PC-3 (cell line): ENCODE measurements around the gene ANKS1A. TPM values are rescaled to one million over a fixed set of nuclear protein-coding genes. Genes with fewer than 3 reads are reported as not detected.

Experiments
- ATAC-seq: fragments of 200-7000 bp; cut with Tn5 transposase; 2 replicates; pipeline ENCODE4 v1.9.1; 2020; ENCODE audit warnings: mild to moderate bottlenecking, moderate library complexity
- BruUV-seq: library from RNA; stranded (reverse); fragments of 400-500 nt; replicated peaks from 2 replicates; lab custom pipeline; 2021; lab: Mats Ljungman, UMichigan
- CTCF ChIA-PET: fragments of 300-600 bp; sonication (Branson Sonifier 250); formaldehyde crosslinking; loops from one replicate; lab custom pipeline; 2022; ENCODE audit warnings: antibody characterized with exemption; lab: Charles Lee
- POLR2A ChIA-PET: fragments of 300-600 bp; sonication (Branson Sonifier 250); formaldehyde crosslinking; loops from one replicate; lab custom pipeline; 2022; ENCODE audit warnings: antibody characterized with exemption; ENCODE audit not compliant: unreplicated experiment; lab: Charles Lee
- DNase-seq: peaks from one replicate; pipeline ENCODE4 v3.0.0-alpha.2; 2015
- H2AFZ ChIP-seq: fragments of 300-600 bp; sonication (generic); 2 replicates; pipeline ENCODE4 v1.6.0; 2016; ENCODE audit warnings: antibody characterized with exemption, low read length
- H3F3A ChIP-seq: fragments of 300-600 bp; sonication (generic); one replicate; pipeline ENCODE4 v1.6.0; 2017; ENCODE audit warnings: antibody characterized with exemption, low read length, control low read depth, mild to moderate bottlenecking; ENCODE audit not compliant: unreplicated experiment
- H3K27ac ChIP-seq: fragments of 300-600 bp; sonication (generic); 2 replicates; pipeline ENCODE4 v1.5.1; 2016; ENCODE audit warnings: mild to moderate bottlenecking, low read length
- H3K27me3 ChIP-seq: fragments of 300-600 bp; sonication (generic); 2 replicates; pipeline ENCODE4 v1.6.1; 2016; ENCODE audit warnings: low read length, mixed read lengths
- H3K36me3 ChIP-seq: fragments of 300-600 bp; sonication (generic); 2 replicates; pipeline ENCODE4 v1.6.1; 2016; ENCODE audit warnings: low read depth, mixed run types, low read length, mixed read lengths
- H3K4me1 ChIP-seq: fragments of 300-600 bp; sonication (generic); 2 replicates; pipeline ENCODE4 v1.5.1; 2016; ENCODE audit warnings: low read length; ENCODE audit not compliant: insufficient read depth
- H3K4me2 ChIP-seq: fragments of 300-600 bp; sonication (generic); 2 replicates; pipeline ENCODE4 v1.6.0; 2016; ENCODE audit warnings: low read length
- H3K4me3 ChIP-seq: fragments of 300-600 bp; sonication (generic); 2 replicates; pipeline ENCODE4 v1.5.1; 2016; ENCODE audit warnings: mild to moderate bottlenecking, low read length, mixed read lengths
- H3K79me2 ChIP-seq: fragments of 300-600 bp; sonication (generic); 2 replicates; pipeline ENCODE4 v1.6.1; 2017; ENCODE audit warnings: low read length, mixed read lengths
- H3K9ac ChIP-seq: fragments of 300-600 bp; sonication (generic); 2 replicates; pipeline ENCODE4 v1.6.0; 2016; ENCODE audit warnings: mild to moderate bottlenecking, low read length
- H3K9me2 ChIP-seq: fragments of 300-600 bp; sonication (generic); replicated peaks from 2 replicates; pipeline ENCODE4 v1.6.1; 2016; ENCODE audit warnings: mixed run types, low read length, mixed read lengths
- H3K9me3 ChIP-seq: fragments of 300-600 bp; sonication (generic); 2 replicates; pipeline ENCODE4 v1.6.1; 2016; ENCODE audit warnings: low read length, mixed read lengths
- H4K20me1 ChIP-seq: fragments of 300-600 bp; sonication (generic); 2 replicates; pipeline ENCODE4 v1.6.1; 2016; ENCODE audit warnings: low read length, mixed read lengths
- EZH2 ChIP-seq: fragments of 300-600 bp; sonication (generic); IDR thresholded peaks from one replicate; pipeline ENCODE4 v1.6.1; 2017; ENCODE audit warnings: antibody characterized with exemption, mild to moderate bottlenecking, low read length; ENCODE audit not compliant: unreplicated experiment
- EZH2phosphoT487 ChIP-seq: fragments of 300-600 bp; sonication (generic); IDR thresholded peaks from 2 replicates; pipeline ENCODE4 v1.6.1; 2018; ENCODE audit warnings: mild to moderate bottlenecking, antibody characterized with exemption, low read length, borderline replicate concordance
- intact Hi-C: fragments of 100-400 bp; cut with micrococcal nuclease; formaldehyde crosslinking; loops from 2 replicates; pipeline ENCODE4 v1.9.0; 2023
- total RNA-seq: library from RNA; depleted of rRNA; stranded (reverse); fragments of >200 nt; gene quantifications from 2 replicates; pipeline ENCODE4 v1.2.3, GENCODE V29; 2014
- TF ChIP-seq, protein P1 (sequence below): fragments of 300-600 bp; sonication (generic); conservative IDR thresholded peaks from 2 replicates; pipeline ENCODE4 v1.5.1; 2017; ENCODE audit warnings: antibody characterized with exemption, low read depth, mild to moderate bottlenecking, low read length

The ANKS1A gene
- total RNA-seq, 1 experiment from 2014 or later = 18.8 TPM

DNA sequence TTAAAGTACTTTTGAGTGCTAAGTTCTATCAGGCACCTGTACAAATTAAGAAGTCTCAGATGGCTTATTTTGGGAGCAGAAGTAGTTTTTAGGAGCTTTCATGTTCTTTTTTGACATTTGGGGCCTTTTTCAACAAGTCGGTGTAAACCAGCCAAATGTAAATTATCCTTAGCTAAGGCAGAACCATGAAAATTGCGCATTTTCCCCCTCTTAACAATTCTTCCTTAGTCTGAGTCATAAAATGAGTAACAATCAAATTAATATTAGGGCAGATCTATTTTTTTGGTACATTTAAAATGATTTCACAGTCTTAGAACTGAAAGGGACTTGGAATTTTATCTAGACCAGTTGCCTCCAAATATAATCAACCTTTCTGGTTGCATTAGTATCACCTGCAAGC lies 87.2 kb downstream of the ANKS1A start:
- DNase-seq (no peak), ATAC-seq (no peak)
- Histone ChIP-seq H3K4me2 (no peak overlapping the region), H2AFZ (no peak overlapping the region), H3K27me3 (no peaks in the 10 kb centered on the region), H3K9me3 (no peaks in the 10 kb centered on the region), H3K9ac (no peak overlapping the region), H3K4me3 (no peak overlapping the region), H3K27ac (no peak overlapping the region), H3K36me3 (peaks cover 4% of the 10 kb centered on the region; the same call in 1 of the 2 replicates), H3K4me1 (no peaks in the 10 kb centered on the region), H3K79me2 (no peaks in the 10 kb centered on the region), H4K20me1 (no peaks in the 10 kb centered on the region), H3K9me2 (no peaks in the 10 kb centered on the region), H3F3A (no peaks in the 10 kb centered on the region)
- intact Hi-C loops = no loop called here
- CTCF ChIA-PET = no interaction called here
- POLR2A ChIA-PET = interaction anchor here (0.6 kb wide), 1 partner anchor 500 kb away, joined by 4 read pairs; no protein-coding TSS in a partner anchor
- no TSS peak for BruUV-seq
- TF ChIP-seq, protein P1, sequence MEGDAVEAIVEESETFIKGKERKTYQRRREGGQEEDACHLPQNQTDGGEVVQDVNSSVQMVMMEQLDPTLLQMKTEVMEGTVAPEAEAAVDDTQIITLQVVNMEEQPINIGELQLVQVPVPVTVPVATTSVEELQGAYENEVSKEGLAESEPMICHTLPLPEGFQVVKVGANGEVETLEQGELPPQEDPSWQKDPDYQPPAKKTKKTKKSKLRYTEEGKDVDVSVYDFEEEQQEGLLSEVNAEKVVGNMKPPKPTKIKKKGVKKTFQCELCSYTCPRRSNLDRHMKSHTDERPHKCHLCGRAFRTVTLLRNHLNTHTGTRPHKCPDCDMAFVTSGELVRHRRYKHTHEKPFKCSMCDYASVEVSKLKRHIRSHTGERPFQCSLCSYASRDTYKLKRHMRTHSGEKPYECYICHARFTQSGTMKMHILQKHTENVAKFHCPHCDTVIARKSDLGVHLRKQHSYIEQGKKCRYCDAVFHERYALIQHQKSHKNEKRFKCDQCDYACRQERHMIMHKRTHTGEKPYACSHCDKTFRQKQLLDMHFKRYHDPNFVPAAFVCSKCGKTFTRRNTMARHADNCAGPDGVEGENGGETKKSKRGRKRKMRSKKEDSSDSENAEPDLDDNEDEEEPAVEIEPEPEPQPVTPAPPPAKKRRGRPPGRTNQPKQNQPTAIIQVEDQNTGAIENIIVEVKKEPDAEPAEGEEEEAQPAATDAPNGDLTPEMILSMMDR = no peak
- TF ChIP-seq EZH2phosphoT487 = no peak
- no peak for TF ChIP-seq EZH2

DNA sequence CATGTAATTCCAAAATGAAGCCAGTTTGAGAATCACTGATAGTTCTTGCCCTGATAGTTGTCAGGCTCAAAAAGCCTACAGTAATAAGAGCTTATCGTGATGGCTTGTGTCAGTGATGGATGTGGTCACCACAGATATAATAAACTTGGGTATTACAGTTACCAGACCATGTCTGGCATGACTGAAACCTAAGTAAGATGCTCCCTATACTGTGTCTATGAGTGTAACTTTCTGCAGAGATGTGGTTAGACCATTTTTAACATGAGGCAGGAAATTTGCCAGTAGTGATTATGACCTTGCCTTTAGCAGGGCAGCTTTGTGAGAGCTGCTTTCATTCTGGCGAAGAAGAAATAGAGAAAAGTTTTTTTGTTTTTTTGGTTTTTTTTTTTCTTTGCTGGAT lies 90.2 kb downstream of the ANKS1A start:
- H3K9me3 ChIP-seq = no peaks in the 10 kb centered on the region
- no peak overlapping the region for H3K27ac ChIP-seq
- TF ChIP-seq, protein P1 = no peak
- TF ChIP-seq EZH2 (no peak), EZH2phosphoT487 (no peak)
- intact Hi-C loops = no loop called here
- DNase-seq (no peak), ATAC-seq (no peak)
- no TSS peak for BruUV-seq
- no peaks in the 10 kb centered on the region for H3K27me3 ChIP-seq
- no peak overlapping the region for H3K9ac ChIP-seq
- H3K4me3 ChIP-seq = no peak overlapping the region
- no peaks in the 10 kb centered on the region for H3F3A ChIP-seq
- CTCF ChIA-PET = interaction anchor here (0.6 kb wide), 1 partner anchor 742 kb away, joined by 4 read pairs; the partner anchor contains the start of gene HMGA1
- H3K79me2 ChIP-seq = no peaks in the 10 kb centered on the region
- POLR2A ChIA-PET = interaction anchor here (0.7 kb wide), 1 partner anchor 108 kb away, joined by 9 read pairs; no protein-coding TSS in a partner anchor
- H3K4me2 ChIP-seq = no peak overlapping the region
- H2AFZ ChIP-seq = no peak overlapping the region
- no peaks in the 10 kb centered on the region for H4K20me1 ChIP-seq
- H3K4me1 ChIP-seq = no peaks in the 10 kb centered on the region; the same call in 1 of the 2 replicates
- peaks cover 7% of the 10 kb centered on the region; the same call in 1 of the 2 replicates for H3K36me3 ChIP-seq
- no peaks in the 10 kb centered on the region for H3K9me2 ChIP-seq

DNA sequence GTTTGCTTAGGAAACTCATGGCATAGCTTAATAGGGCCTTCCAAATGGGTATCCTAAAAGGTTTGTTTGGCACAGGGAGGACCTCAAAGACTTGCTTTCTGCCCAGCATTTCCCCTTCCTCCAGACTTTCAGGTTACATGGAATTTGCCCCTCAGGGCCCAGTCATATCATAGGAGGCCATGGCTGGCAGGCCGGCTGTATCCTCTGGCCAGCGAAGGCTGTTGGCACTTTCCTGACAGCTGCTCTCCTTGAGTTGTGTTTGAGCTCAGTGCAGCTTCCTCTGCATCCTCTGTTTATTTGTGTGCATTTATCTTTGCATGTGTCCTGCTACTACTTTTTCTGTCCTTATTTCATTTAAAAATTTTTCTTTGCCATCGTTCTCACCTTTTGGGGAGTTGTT lies 90.9 kb downstream of the ANKS1A start:
- TF ChIP-seq EZH2 = no peak
- ChIA-PET CTCF (interaction anchor here (0.6 kb wide), 1 partner anchor 743 kb away, joined by 4 read pairs; the partner anchor contains the start of gene HMGA1), POLR2A (interaction anchor here (0.7 kb wide), 1 partner anchor 109 kb away, joined by 9 read pairs; no protein-coding TSS in a partner anchor)
- Histone ChIP-seq H3K9me3 (no peaks in the 10 kb centered on the region), H3K9ac (no peak overlapping the region), H4K20me1 (no peaks in the 10 kb centered on the region), H3K79me2 (no peaks in the 10 kb centered on the region), H3K27ac (no peak overlapping the region), H3F3A (no peaks in the 10 kb centered on the region), H2AFZ (no peak overlapping the region), H3K9me2 (no peaks in the 10 kb centered on the region), H3K4me3 (no peak overlapping the region), H3K4me2 (no peak overlapping the region), H3K36me3 (peaks cover 9% of the 10 kb centered on the region; the same call in 1 of the 2 replicates), H3K27me3 (no peaks in the 10 kb centered on the region), H3K4me1 (no peaks in the 10 kb centered on the region; the same call in 1 of the 2 replicates)
- no TSS peak for BruUV-seq
- ATAC-seq = no peak
- no peak for DNase-seq
- intact Hi-C loops = loop anchor here (10.0 kb wide), 1 partner anchor 225 kb away; no protein-coding TSS in a partner anchor
